Sigmoid colon (tissue), 7 donors: Measurements from ENCODE around the gene SLC1A2. TPM values are rescaled to one million over a fixed set of nuclear protein-coding genes. Genes with fewer than 3 reads are reported as not detected.

Experiments used
- DNase-seq: peaks from one replicate; pipeline ENCODE4 v3.0.0-alpha.2; 2019
- H3K27ac ChIP-seq, 4 donors: fragments of 200-600 bp; sonication (generic); one replicate each; pipeline ENCODE4 v1.5.1; 2016 to 2019; ENCODE audit warnings: mild to moderate bottlenecking in 1 of 4
- H3K27me3 ChIP-seq, 3 donors: fragments of 200-600 bp; sonication (generic); one replicate each; pipeline ENCODE4 v1.5.1; 2019; ENCODE audit warnings: mild to moderate bottlenecking in 1 of 3
- H3K36me3 ChIP-seq, 4 donors: fragments of 200-600 bp; sonication (generic); one replicate each; pipeline ENCODE4 v1.5.1; 2016 to 2019
- H3K4me1 ChIP-seq, 4 donors: fragments of 200-600 bp; sonication (generic); one replicate each; pipeline ENCODE4 v1.5.1; 2017 to 2019
- H3K4me3 ChIP-seq, 4 donors: fragments of 200-600 bp; sonication (generic); one replicate each; pipeline ENCODE4 v1.5.1; 2017 to 2019; ENCODE audit warnings: mild to moderate bottlenecking in 2 of 4, moderate library complexity in 1 of 4
- H3K9me3 ChIP-seq, 4 donors: fragments of 200-600 bp in 3 of 4; sonication (generic) in 3 of 4; one replicate each; pipeline versions ENCODE4 v1.5.1 to v1.6.1; 2013 to 2019
- EP300 ChIP-seq, 4 donors: sonication (generic); formaldehyde crosslinking; IDR thresholded peaks; one replicate each; pipeline ENCODE4 v1.6.1; 2017; ENCODE audit warnings: antibody characterized with exemption in 4 of 4
- POLR2A ChIP-seq, 2 donors: fragments of 450-650 bp; IDR thresholded peaks; one replicate each; pipeline ENCODE4 v1.6.1; 2016; ENCODE audit warnings: antibody characterized with exemption in 2 of 2, mild to moderate bottlenecking in 2 of 2, moderate library complexity in 2 of 2
- POLR2AphosphoS5 ChIP-seq, 4 donors: sonication (generic); formaldehyde crosslinking; IDR thresholded peaks; one replicate each; pipeline ENCODE4 v1.6.1; 2017; ENCODE audit warnings: antibody characterized with exemption in 4 of 4
- WGBS, 2 donors: extraction: QIAGEN DNeasy Blood & Tissue Kit; methylation state at CpG; one replicate each; pipeline ENCODE4 v1.1.7; 2013; 5-methylcytosine and 5-hydroxymethylcytosine counted together
- intact Hi-C: fragments of 100-400 bp; cut with DNase I; formaldehyde crosslinking; loops from one replicate; pipeline ENCODE4 v1.15.1; 2023
- polyA plus RNA-seq, 3 donors: library from polyadenylated mRNA; stranded (reverse); fragments of 200-250 nt; gene quantifications; one replicate each; pipeline ENCODE4 v1.2.3, GENCODE V29; 2013
- total RNA-seq, 4 donors: library from RNA; depleted of rRNA; stranded (reverse); fragments of >200 nt; gene quantifications; one replicate each; pipeline ENCODE4 v1.1.0, GENCODE V29; 2016
- TF ChIP-seq, protein P1 (sequence below), 4 experiments: fragments of 450-650 bp in 3 of 4; fragments of 200-600 bp in 1 of 4; IDR thresholded peaks; one replicate each; pipeline ENCODE4 v1.5.1; 2016 to 2019; ENCODE audit warnings: antibody characterized with exemption in 4 of 4, mild to moderate bottlenecking in 3 of 4, moderate library complexity in 2 of 4
- donor health status: healthy with polysubstance abuse.
- donor health status: Bipolar disorder and iron deficiency.
- donor health status: healthy.

The SLC1A2 gene
- total and polyA plus RNA-seq, 7 donors = 0.14 to 2.2 (median 0.48) TPM; not detected in 1

GRCh38 chr11:35389112-35389511 is 30.2 kb downstream of the SLC1A2 start:
- DNase-seq = no peak
- no peak overlapping the region for H3K4me3 ChIP-seq
- no peaks in the 10 kb centered on the region for H3K36me3 ChIP-seq
- H3K9me3 ChIP-seq = no peaks in the 10 kb centered on the region
- no peaks in the 10 kb centered on the region for H3K27me3 ChIP-seq
- intact Hi-C loops = no loop called here
- no peak overlapping the region for H3K27ac ChIP-seq
- peaks cover 0 to 17% (median 7%) of the 10 kb centered on the region in 4 donors for H3K4me1 ChIP-seq
- TF ChIP-seq, protein P1, sequence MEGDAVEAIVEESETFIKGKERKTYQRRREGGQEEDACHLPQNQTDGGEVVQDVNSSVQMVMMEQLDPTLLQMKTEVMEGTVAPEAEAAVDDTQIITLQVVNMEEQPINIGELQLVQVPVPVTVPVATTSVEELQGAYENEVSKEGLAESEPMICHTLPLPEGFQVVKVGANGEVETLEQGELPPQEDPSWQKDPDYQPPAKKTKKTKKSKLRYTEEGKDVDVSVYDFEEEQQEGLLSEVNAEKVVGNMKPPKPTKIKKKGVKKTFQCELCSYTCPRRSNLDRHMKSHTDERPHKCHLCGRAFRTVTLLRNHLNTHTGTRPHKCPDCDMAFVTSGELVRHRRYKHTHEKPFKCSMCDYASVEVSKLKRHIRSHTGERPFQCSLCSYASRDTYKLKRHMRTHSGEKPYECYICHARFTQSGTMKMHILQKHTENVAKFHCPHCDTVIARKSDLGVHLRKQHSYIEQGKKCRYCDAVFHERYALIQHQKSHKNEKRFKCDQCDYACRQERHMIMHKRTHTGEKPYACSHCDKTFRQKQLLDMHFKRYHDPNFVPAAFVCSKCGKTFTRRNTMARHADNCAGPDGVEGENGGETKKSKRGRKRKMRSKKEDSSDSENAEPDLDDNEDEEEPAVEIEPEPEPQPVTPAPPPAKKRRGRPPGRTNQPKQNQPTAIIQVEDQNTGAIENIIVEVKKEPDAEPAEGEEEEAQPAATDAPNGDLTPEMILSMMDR (IDR thresholded peaks at IDR 0.05) = no peak
- TF ChIP-seq POLR2A (IDR thresholded peaks at IDR 0.05) = no peak
- TF ChIP-seq EP300 (IDR thresholded peaks at IDR 0.05) = no peak
- TF ChIP-seq POLR2AphosphoS5 (IDR thresholded peaks at IDR 0.05) = no peak
- WGBS, 2 donors = 71 to 87% methylated on average over 1 of the region's 1 CpG

- H3K9me3 ChIP-seq = no peaks in the 10 kb centered on the region
- no peaks in the 10 kb centered on the region for H3K36me3 ChIP-seq
- no peaks in the 10 kb centered on the region for H3K27me3 ChIP-seq
- H3K4me1 ChIP-seq = peaks cover 0 to 17% (median 7%) of the 10 kb centered on the region in 4 donors
- no peak overlapping the region for H3K4me3 ChIP-seq
- no peak overlapping the region for H3K27ac ChIP-seq
- WGBS, 2 donors = 89 to 91% methylated on average over 5 of the region's 5 CpGs
- intact Hi-C loops = no loop called here
- TF ChIP-seq POLR2A (IDR thresholded peaks at IDR 0.05) = no peak
- DNase-seq = no peak
Observed at GRCh38 chr11:35388061-35388460, 31.3 kb downstream of the SLC1A2 start.

DNA sequence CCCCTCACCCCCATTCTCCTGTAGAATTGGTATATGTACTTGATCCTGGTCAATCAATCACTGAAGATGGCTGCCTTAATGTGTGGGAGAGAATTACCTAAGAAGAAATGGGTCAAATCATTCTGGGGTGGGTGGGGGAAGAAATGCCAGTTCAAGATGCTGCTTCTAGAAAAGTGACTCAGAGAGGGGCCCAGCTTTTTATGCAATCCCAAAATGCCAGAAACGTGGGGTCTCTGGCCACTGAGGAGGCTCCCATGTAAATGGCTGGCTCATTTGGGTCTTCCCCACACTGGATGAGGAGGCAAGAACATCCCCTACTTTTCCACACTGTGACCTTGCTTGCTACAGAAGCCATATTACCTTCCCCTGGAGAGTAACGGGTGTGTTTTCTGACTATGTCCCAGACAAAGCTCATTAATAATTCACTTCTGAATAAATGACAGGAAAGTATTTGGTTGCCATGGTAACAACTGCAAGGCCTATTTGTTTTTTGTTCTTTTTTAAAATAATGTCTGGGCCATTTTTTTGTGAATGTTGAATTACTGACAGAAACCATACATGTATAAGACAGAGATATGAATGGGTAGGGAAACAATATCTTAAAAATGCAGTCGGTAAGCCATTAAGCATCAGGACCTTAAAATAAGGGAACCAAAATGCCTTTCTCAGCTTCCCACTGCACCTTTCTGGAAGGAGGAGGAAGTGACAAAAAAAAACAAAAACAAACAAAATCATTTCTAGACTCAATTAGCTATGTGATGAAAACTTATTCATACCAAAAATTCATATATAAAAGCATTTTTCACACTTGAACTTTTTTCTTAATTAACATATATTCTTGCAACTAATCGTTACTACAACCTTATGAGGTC is 32.0 kb downstream of the SLC1A2 start:
- Histone ChIP-seq H3K9me3 (no peaks in the 10 kb centered on the region), H3K27ac (no peak overlapping the region), H3K27me3 (no peaks in the 10 kb centered on the region), H3K4me3 (no peak overlapping the region), H3K36me3 (no peaks in the 10 kb centered on the region), H3K4me1 (peaks cover 0 to 16% (median 6%) of the 10 kb centered on the region in 4 donors)
- TF ChIP-seq POLR2A (IDR thresholded peaks at IDR 0.05) = no peak
- TF ChIP-seq, protein P1 (IDR thresholded peaks at IDR 0.05) = peak in 1 of 4 experiments; percentile 39
- WGBS, 2 donors = 62 to 63% methylated on average over 4 of the region's 4 CpGs
- DNase-seq = no peak
- intact Hi-C loops = no loop called here

GRCh38 chr11:35383953-35384352 is 35.4 kb downstream of the SLC1A2 start:
- intact Hi-C loops = no loop called here
- H3K27me3 ChIP-seq = no peaks in the 10 kb centered on the region
- 91% methylated on average over 5 of the region's 5 CpGs for WGBS, 2 donors

DNA sequence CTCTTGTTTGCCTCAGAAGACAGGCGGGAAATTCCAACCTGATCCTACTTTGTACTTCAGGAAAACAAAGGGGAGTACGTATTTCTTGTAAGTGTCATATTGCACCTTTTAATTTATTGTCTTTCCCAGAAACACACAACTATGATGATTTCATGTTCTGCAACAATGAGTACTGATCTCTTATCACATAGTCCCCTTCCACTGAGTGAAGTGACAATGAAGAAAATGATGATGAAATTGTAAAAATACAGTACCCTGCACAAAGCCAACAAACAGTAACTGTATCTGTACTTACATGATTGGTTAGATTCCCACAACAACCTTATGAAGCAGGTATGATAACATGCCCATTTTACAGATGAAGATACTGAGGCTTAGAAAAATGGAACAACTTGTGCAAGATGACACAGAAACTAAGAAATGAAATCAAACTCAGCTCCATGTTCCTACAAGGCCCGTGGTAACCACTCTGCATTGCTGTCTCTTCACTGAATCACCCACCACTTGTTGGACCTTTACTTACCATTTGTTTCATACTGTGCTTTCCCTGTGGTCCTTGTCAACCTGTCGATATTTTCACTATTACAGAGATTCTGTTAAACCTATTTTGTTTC is 37.5 kb downstream of the SLC1A2 start:
- Histone ChIP-seq H3K4me1 (peaks cover 0 to 13% (median 9%) of the 10 kb centered on the region in 4 donors), H3K9me3 (no peaks in the 10 kb centered on the region), H3K36me3 (no peaks in the 10 kb centered on the region), H3K27ac (no peak overlapping the region), H3K27me3 (no peaks in the 10 kb centered on the region), H3K4me3 (no peak overlapping the region)
- TF ChIP-seq POLR2AphosphoS5 (IDR thresholded peaks at IDR 0.05) (no peak), POLR2A (IDR thresholded peaks at IDR 0.05) (no peak), EP300 (IDR thresholded peaks at IDR 0.05) (no peak)
- TF ChIP-seq, protein P1 (IDR thresholded peaks at IDR 0.05) = no peak
- 90 to 92% methylated on average over 4 of the region's 4 CpGs for WGBS, 2 donors
- no peak for DNase-seq
- intact Hi-C loops = no loop called here

More at GRCh38 chr11:35383953-35384352, 35.4 kb downstream of the SLC1A2 start:
- no peak overlapping the region for H3K4me3 ChIP-seq
- H3K27ac ChIP-seq = no peak overlapping the region
- H3K4me1 ChIP-seq = peaks cover 0 to 13% (median 9%) of the 10 kb centered on the region in 4 donors
- no peak for DNase-seq
- no peaks in the 10 kb centered on the region for H3K9me3 ChIP-seq
- TF ChIP-seq, protein P1 (IDR thresholded peaks at IDR 0.05) = no peak
- TF ChIP-seq POLR2AphosphoS5 (IDR thresholded peaks at IDR 0.05) (no peak), EP300 (IDR thresholded peaks at IDR 0.05) (no peak)
- H3K36me3 ChIP-seq = no peaks in the 10 kb centered on the region
